Fibroblast of villous mesenchyme (primary cell): ENCODE data around the gene CARMIL1. TPM values are rescaled to one million over a fixed set of nuclear protein-coding genes. Genes with fewer than 3 reads are reported as not detected.

Experiments used
- DNase-seq: peaks from one replicate; pipeline ENCODE4 v3.0.0-alpha.2; 2010; ENCODE audit warnings: low read depth
- H3K4me3 ChIP-seq: 2 replicates; pipeline ENCODE4 v1.5.1; 2011; ENCODE audit warnings: low read depth, mild to moderate bottlenecking, low read length
- total RNA-seq: library from RNA; depleted of rRNA; stranded (reverse); fragments of >200 nt; gene quantifications from 2 replicates; pipeline ENCODE4 v1.2.3, GENCODE V29; 2012
- TF ChIP-seq, protein P1 (sequence below): IDR thresholded peaks from 2 replicates; pipeline ENCODE4 v1.5.1; 2012; ENCODE audit warnings: low read depth, mild to moderate bottlenecking, low read length; ENCODE audit not compliant: insufficient read depth

The CARMIL1 gene
- total RNA-seq, 1 donor: 11.2 TPM

DNA sequence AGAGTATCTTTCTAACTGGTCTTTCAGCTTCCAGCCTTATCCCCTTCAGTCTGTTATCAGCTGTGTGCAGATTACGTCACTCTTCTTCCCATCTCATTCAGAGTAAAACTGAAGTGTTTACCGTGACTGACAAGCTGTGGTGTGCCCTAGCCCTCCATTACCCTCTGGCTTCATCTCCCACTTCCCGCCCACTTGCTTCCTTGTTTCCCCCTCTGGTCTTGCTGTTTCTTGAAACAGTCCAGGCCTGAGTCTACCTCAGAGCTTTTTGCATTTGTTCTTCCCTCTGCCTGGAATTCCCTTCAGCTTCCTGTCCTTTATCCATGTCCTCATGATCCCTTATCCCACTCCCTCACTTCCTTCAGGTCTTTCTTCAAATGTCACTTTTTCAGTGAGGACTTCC lies 66.9 kb downstream of the CARMIL1 start:
- TF ChIP-seq, protein P1, sequence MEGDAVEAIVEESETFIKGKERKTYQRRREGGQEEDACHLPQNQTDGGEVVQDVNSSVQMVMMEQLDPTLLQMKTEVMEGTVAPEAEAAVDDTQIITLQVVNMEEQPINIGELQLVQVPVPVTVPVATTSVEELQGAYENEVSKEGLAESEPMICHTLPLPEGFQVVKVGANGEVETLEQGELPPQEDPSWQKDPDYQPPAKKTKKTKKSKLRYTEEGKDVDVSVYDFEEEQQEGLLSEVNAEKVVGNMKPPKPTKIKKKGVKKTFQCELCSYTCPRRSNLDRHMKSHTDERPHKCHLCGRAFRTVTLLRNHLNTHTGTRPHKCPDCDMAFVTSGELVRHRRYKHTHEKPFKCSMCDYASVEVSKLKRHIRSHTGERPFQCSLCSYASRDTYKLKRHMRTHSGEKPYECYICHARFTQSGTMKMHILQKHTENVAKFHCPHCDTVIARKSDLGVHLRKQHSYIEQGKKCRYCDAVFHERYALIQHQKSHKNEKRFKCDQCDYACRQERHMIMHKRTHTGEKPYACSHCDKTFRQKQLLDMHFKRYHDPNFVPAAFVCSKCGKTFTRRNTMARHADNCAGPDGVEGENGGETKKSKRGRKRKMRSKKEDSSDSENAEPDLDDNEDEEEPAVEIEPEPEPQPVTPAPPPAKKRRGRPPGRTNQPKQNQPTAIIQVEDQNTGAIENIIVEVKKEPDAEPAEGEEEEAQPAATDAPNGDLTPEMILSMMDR: no peak
- no peak for DNase-seq
- H3K4me3 ChIP-seq: no peak overlapping the region

DNA sequence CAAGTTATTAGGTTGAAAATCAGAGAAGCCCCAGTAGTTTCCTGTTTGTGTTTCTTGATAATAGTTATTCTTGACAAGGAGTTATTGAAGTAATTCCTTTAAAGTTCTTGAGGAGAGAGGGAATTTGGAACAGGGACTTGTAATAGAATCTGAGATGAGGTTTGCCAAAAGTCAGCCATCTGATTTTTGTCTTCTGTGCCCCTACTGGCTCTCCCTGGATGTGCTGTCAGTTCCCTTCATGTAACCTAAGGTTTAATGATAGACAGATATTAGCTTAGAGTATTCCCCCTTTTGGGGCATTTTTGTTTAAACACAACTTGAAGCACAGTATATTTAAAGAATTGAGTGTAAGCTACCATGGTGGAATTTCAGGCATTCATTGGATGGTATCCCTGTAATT lies 71.4 kb downstream of the CARMIL1 start:
- TF ChIP-seq, protein P1: no peak
- DNase-seq: no peak
- H3K4me3 ChIP-seq: no peak overlapping the region

DNA sequence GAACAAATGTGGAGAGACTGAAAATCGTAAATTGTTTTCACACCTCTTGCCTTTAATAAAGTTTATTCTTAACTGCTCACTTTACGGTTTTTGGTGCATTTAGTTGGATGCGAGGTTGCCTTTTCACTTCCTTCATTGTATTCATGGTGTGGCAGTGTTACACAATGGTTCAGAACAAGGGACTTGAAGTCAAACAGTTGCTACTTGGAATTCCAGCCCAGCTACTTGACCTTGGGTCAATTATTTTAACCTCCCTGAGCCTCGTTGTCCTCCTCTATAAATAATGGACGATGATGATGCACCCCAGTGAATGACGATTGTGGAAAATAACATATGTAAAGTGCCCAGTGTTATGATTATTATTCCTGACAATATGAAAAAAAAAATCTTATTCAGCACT lies 72.3 kb downstream of the CARMIL1 start:
- no peak overlapping the region for H3K4me3 ChIP-seq
- TF ChIP-seq, protein P1: no peak
- no peak for DNase-seq

DNA sequence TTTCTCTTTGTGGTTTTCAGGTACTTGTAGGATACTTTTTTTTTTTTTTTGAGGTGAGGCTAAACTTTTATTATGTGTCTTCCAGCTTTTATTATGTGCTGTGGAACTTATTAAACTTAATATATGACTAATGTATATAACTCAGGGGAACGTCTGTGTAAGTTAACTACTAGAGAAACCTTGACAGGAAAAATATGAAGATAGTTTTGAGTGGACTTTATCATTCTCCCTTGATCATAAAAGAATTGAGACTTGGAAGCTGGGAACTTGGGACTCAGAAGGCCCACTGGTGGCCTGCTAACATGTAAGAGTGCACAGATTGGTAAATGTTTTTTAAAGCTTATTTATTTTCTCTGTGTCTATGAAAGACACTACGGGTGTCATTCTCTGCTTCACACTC lies 73.1 kb downstream of the CARMIL1 start:
- no peak overlapping the region for H3K4me3 ChIP-seq
- TF ChIP-seq, protein P1: no peak
- no peak for DNase-seq

DNA sequence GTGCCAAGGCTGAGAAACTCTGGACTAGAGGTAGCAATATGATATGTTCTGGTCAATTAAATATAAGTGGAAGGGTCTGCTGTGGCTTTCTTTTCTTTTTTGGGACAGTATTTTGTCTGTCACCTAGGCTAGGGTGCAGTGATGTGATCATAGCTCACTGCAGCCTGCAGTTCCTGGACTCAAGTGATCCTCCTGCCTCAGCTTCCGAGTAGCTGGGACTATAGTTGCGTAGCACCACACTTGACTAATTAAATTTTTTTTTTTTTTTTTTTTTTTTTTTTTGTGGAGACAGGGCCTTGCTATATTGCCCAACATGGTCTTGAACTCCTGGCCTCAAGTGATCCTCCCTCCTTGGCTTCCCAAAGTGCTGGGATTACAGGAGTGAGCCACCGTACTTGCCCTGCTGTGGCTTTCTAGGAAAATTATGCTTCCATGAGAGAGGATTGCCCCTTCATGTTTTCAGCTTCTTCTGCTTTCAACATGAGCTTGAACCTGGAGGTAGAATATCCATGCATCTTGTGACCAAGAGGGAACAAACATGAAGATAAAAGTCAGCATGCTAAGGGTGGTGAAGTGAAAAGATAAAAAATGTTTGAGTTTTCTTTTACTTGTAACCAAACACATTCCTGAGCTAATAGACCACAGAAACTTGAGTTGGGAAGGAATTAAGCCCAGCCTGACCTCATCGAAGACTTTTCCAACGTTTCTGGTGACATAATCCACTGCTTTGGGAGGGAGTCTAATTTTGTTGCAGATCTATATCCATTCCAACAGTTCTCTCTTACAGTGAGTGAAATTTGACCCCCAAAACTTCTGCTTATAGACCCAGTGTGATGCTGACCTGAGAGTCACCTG lies 75.1 kb downstream of the CARMIL1 start:
- H3K4me3 ChIP-seq: no peak overlapping the region
- peak; percentile 76 for DNase-seq
- TF ChIP-seq, protein P1: no peak

DNA sequence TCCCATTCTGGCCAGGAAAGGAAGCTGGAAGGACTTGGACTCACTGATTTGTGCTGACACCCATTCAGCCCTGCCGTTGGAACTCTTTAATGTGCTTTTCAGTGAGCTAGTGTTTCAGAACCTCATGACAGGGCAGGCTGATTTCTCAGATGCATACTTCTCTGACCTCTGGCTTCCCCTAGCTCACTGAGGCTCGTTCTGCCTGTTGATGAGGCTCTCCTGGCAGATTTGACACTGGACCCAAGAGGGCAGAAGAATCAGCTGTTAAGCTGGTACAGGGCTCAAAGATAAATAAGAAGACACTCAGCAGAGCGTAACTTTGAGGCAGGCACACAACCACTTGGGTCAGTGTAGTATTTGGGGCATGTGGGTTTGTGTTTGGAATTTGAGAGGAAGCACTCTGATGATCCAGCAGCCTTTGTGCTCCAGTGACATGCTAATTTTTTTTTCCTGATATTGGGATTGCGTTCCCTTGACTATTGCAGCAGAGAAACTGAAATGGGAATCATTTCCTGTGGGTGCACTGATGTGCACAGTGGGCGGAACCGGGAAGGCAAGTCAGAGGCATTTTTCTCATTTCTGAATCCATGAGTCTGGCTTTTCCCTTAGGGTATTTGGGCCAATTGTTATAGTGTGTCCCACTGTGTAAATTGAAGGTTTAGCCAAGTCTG lies 80.2 kb downstream of the CARMIL1 start:
- DNase-seq: peak; percentile 71
- H3K4me3 ChIP-seq: no peak overlapping the region
- TF ChIP-seq, protein P1: no peak
